GM21619 (cell line): Measurements from ENCODE around the gene PRSS1.
"Not testable (repeated sequence)": the region's sequence is repeated elsewhere in the genome, so short reads cannot be mapped to it uniquely, and the experiment has no call there.

Experiments used
- ATAC-seq: cut with Tn5 transposase; IDR thresholded peaks from one replicate; pipeline ENCODE4 v1.9.1; 2021; ENCODE audit not compliant: unreplicated experiment

The PRSS1 gene

GRCh38 chr7:142749218-142749993, at the start of gene PRSS1:
Gene PRSS1, plus strand, starts transcription at chr7:142749472. Its CDS starts 13 bp downstream, at chr7:142749485.
- no peak for ATAC-seq

DNA sequence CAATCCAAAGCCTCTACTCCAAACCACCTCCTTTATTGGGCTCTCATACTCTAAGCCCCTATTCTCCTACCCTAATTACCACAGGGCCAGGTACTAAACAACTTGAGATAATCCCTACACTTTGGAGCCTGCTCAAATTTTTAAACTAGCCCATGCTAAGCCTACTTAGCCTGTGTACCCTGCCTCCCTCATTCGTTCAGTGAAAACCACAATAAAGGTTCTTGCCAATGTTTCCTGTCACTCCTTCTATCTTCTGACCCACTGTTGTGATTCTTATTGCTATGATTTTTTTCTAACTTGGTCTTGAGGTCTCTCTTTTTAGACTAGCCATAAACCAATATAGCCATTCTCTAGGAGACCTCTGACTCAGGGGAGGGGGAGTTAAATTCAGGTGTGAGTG, 48.3 kb upstream of the PRSS1 start:
- ATAC-seq: not testable (repeated sequence)

- no peak for ATAC-seq
Observed at GRCh38 chr7:142703655-142704305, 45.5 kb upstream of the PRSS1 start.

DNA sequence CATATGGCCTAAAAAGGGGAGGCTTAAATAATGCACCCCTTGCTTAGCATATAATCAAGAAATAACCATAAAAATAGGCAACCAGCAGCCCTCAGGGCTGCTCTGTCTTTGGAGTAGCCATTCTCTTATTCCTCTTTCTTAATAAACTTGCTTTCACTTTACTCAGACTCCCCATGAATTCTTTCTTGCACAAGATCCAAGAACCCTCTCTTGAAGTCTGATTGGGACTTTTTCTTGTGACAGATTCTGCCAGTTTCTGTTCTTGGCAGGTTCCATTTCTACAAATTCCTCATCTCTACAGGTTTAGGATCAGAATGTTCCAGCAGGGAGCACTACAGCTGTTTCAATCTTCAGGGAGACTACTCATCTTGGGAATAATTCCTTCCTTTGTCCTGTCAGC, 40.5 kb upstream of the PRSS1 start:
- not testable (repeated sequence) for ATAC-seq

DNA sequence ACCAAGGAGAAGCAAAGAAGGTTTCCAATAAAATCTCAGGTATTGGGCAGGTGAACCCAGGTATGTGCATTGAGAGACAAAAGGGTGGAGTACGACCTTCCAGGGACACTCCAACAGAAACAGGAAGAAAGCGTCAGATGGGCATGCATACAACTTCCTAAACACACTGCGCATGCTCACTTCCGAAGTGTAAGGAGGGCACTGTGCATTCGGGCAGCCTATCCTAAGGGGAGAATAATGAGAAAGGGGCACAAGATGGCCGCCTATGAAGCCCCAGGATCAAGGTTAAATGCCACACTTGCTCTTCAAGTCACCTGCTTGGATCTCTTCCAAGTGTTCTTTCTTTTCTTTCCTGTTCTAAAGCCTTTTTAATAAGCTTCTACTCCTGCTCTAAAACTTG, 39.4 kb upstream of the PRSS1 start:
- ATAC-seq: no peak

DNA sequence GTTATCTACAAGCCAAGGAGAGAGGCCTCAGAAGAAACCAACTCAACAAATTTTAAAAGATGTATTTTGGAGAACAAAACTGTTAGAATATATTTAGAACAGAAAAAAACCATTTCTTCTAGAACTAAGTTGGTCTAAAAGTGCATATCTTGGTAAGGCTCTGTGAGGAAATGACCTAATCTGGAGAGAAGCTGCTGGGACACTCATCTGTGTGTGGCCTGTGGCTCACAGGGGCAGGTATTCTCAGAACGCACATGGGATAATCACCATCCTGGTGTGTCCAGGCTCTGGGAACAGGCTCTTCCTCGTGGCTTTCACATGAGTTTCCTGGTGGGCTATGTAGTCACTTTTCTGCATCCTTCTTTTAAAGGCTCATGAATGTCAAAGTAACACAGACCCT, 38.1 kb upstream of the PRSS1 start:
- ATAC-seq: no peak

DNA sequence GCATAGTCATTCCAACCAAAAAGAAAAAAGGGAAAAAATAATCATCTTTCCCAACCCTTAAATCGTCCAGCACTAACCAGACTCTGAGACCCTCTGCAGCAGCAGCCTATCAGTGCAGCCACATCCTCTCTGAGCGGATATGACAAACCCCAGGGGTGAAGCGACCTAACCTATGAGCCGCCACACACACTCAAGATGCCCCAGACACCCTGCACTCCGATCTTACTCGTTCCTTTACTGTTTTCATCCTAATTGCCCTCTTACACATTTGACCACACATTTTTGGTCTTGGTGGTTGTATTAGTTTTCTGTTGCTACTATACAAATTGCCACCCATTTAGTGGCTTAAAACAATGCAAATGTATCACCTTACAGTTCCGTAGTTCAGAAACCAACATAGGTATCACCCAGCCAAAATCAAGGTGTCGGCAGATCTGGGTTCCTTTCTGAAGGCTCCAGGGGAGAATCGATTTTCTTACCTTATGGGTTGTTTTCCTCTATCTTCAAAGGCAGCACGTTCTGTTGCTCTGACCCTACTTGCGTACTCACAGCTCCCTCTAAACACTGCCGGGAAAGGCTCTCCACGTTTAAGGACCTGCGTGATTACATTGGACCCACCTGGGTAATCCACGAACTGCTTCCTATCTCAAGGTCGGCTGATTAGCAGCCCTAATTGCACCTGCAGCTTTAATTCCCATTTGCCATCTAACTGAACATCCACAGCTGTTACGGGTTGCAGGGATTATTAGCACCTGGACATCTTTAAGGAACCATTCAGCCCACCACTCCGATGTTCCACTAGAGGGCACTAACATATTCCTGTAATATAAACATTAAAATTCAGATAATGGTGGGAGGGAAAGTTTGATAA, 37.3 kb upstream of the PRSS1 start:
- ATAC-seq: no peak

- ATAC-seq: no peak
Observed at GRCh38 chr7:142712617-142712957, 36.7 kb upstream of the PRSS1 start.

DNA sequence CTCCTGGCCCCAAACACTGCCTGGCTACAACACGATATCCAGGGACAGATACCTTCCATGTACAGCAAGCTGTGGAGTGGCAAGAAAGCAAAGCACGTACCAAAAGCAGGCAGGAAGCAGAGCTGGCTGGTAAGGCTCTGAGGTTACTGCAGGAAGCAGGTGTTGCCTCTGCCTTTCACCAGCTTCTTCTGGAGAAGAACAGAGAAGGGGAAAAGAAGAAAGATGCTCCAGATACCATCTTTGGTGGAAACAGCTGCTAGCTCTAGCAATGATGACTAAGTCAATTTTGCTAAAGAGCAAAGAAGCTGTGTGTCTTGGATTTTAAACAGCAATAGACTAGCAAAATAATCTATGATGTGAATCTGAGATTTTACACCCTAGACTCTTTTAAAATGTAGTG, 34.9 kb upstream of the PRSS1 start:
- ATAC-seq: peak; percentile 56

GRCh38 chr7:142716596-142716995, 32.7 kb upstream of the PRSS1 start:
- ATAC-seq: no peak

DNA sequence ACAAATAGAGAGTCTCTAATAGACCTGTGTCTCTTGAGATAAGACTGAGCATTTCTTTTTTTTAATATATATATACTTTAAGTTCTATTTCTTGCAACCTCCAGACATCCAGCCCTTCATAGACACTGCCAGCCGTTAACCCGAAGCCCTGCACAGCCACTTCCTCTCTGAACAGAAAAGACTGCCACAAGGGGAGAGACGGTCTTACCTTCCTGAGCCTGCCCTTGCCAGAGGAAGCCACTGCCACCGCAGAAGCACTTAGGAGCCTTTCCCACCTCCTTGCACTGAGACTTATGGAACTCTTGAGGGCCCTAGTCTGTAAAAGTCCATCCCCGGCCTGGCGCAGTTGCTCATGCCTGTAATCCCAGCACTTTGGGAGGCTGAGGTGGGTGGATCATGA, 31.8 kb upstream of the PRSS1 start:
- ATAC-seq: no peak

- ATAC-seq: no peak
Observed at GRCh38 chr7:142718313-142718712, 31.0 kb upstream of the PRSS1 start.

GRCh38 chr7:142720172-142720773, 29.0 kb upstream of the PRSS1 start:
- ATAC-seq: no peak

DNA sequence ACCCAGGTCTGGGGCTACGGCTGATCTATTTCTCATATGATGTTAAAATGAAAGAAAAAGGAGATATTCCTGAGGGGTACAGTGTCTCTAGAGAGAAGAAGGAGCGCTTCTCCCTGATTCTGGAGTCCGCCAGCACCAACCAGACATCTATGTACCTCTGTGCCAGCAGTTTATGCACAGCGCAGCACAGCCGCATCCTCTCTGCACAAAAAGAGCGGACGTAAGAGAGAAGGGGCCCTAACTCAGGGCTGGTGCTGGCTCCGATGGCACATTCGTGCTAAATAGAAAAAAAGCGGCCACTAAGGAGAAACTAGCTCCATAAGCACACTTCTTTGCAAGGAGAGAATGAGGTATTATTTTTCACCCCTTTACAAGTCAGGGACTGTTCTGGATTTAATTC, 28.3 kb upstream of the PRSS1 start:
- ATAC-seq: no peak

- ATAC-seq: no peak
Observed at GRCh38 chr7:142722248-142722794, 27.0 kb upstream of the PRSS1 start.

DNA sequence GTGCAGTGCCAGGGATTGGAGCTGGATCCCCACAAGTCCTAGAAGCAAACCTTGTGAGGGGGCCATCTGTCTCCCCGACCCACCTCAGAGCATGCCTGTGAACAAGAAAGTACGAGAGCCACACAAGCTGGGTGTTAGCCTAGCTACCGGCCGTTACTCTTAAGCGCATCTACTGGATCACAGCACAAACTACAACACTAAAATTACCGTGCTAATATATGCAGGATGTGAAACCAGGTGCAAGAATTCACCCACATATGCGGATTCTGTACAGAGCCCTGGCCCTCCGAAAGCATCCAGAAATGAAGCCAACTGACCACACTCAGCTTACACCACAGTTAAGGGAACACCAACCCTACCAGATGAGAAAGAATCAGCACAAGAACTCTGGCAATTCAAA, 16.0 kb upstream of the PRSS1 start:
- peak; percentile 93 for ATAC-seq

GRCh38 chr7:142739923-142740492, 9.3 kb upstream of the PRSS1 start:
- ATAC-seq: peak; percentile 92

DNA sequence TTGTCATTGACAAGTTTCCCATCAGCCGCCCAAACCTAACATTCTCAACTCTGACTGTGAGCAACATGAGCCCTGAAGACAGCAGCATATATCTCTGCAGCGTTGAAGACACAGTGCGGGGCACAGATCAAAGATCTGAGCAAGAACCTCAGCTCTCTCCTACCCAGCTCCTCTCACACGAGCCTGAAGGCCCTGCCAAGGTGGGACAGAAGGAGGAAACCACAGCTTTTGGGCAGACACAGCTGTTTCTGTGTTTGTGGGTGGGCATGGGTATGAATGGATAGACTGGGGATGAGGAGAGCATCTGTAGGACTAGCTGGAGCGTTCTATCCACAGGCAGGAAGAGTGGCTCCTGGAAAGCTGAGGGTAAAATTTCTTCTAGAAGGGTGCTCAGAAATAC, 8.5 kb upstream of the PRSS1 start:
- no peak for ATAC-seq

DNA sequence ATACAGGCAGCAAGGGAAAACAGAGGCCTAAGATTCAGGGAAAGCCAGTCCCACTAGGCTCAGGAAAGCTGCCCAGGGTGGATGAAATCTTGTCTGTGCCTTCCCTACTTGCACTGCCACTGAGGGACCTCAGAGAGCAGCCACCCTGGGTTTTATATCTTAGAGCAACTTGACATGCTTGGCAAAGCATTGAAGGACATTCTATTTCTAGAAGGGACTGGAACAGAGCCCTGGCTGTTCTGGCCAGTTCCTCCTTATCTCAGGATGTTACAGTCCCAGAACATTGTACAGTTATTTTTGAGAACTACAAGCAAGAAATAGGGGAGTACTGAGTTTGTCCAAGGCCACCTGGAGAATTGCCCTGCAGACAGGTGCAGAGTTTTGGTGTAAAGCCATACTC, 7.3 kb upstream of the PRSS1 start:
- ATAC-seq: not testable (repeated sequence)

GRCh38 chr7:142745091-142745635, 4.1 kb upstream of the PRSS1 start:
- ATAC-seq: no peak
